ENCODE measurements around the gene KDM4D. TPM values are rescaled to one million over a fixed set of nuclear protein-coding genes. Genes with fewer than 3 reads are reported as not detected.

The KDM4D gene
- total RNA-seq, 2 donors from 2014 or later = 1.3 to 2.0 TPM

DNA sequence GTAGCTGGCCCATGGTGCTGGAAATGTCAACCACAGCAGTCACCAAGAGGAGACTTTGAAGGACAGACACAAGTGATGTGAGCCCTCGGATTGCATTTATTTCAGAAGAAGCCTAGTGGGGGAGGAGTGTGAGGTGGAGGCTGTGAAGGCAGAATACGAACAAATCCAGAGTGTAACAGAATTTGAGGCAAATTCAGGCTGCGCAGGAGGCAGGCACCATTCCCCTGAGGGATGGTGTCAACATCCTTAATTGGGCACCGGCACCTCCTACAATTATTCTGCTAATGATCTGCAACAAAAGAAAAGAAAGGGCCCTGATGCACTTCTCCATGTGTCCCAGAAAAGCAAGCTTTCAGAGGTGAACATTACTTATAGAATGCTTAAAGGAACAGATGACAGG lies 32.4 kb upstream of the KDM4D start:
- H3K9me3 Mint-ChIP-seq = no peaks in the 10 kb centered on the region

DNA sequence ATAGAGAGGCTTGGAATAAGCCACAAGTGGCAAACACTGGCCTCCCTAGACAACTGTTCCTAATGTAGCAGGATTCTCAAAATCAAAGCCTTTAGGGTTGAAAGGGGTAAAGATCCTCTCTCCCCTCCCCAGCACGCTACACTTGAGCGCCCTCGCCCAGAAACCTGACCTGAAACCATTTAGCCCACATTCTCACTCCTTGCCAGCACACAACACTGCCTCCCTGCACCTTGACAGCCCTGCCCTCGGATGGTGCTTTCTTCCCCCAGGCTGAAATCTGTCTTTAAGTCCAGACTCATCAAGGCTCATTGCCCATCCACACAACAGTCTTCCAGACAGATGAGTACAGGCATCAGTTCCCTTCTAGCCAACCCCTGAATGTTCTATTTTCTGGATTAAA lies 26.7 kb upstream of the KDM4D start:
- DNase-seq (ENCODE audit: low spot score in 2 of 2) (no peak), ATAC-seq (no peak)
- H3K36me3 Mint-ChIP-seq = no peaks in the 10 kb centered on the region
- no peaks in the 10 kb centered on the region for H3K9me3 Mint-ChIP-seq
- no peak overlapping the region for H3K27ac Mint-ChIP-seq

More for the DNA sequence above, 32.4 kb upstream of the KDM4D start:
- no peaks in the 10 kb centered on the region for H3K36me3 Mint-ChIP-seq
- no peak for DNase-seq (ENCODE audit: low spot score in 2 of 2)
- no peak for ATAC-seq
- H3K27ac Mint-ChIP-seq = no peak overlapping the region

DNA sequence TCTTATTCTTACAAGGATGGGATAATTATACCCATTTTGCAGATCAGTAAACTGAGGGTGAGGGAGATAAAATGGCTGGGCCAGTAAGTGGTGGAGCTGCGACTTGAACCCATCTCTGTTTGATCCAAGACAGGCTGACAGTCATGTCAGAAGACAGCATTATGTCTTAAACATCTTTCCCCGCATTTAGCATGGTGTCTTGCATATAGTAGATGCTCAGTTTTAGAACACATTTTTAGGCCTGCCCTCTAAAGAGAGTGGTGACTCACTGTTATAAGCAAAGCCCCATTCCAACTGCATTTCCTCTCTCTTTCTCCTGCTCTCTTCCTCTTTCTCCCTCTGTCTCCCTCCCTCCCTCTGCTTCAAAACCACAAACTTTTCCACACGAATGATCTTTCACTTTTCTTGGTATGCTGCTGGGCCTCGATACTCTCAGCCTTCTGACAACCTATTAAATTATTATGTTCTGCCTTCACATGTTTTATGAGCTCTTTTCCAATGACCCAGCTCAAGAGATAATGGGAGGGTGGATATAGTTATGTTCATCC lies 25.4 kb upstream of the KDM4D start:
- Mint-ChIP-seq H3K27ac (peak overlapping the region in 1 of 2 donors; percentile 21), H3K9me3 (no peaks in the 10 kb centered on the region), H3K36me3 (no peaks in the 10 kb centered on the region)
- no peak for DNase-seq (ENCODE audit: low spot score in 2 of 2)
- ATAC-seq = no peak

DNA sequence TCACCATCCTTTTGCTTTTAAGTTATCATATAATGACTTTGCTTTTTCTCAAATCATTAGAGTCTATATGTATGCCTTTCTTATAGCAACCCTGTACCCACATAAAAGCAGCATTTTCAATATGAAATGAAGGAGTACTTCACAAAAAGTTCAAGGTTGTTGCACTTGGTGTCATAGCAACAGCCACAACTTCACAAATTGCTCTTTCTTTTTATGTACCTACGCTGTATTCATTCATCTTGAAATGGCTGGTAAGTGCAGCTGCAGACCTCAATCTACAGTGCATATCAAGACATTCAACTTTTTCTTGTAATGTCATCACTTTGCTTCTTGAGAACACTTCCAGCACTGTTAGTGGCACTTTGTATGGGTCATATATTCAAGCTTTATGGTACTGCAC lies 18.8 kb upstream of the KDM4D start:
- Mint-ChIP-seq H3K36me3 (no peaks in the 10 kb centered on the region), H3K9me3 (no peaks in the 10 kb centered on the region), H3K27ac (peak overlapping the region in 1 of 2 donors; percentile 30)
- peak; percentile 31 to 91 for ATAC-seq
- DNase-seq (ENCODE audit: low spot score in 2 of 2) = no peak

DNA sequence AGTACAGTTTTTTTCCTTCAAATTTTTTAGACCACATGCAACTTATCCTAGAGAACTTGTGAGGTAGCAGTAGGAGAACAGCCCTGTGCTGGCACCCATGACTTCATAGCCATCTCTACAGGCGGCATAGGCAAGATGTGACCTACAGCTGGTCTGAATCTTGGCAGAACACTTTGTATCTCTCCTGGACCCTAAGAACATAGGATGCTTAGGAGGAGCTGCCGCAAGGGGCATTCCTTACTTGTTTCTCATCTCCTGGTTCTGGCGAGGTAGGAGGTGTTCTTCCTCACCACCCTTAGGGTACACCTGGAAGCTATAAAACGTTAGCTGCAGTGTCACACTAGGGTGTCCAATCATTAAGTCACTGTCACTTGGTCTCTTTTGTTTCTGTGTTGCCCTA lies 16.5 kb upstream of the KDM4D start:
- no peak for DNase-seq (ENCODE audit: low spot score in 2 of 2)
- no peak for ATAC-seq
- H3K36me3 Mint-ChIP-seq = no peaks in the 10 kb centered on the region
- H3K27ac Mint-ChIP-seq = no peak overlapping the region
- no peaks in the 10 kb centered on the region for H3K9me3 Mint-ChIP-seq

DNA sequence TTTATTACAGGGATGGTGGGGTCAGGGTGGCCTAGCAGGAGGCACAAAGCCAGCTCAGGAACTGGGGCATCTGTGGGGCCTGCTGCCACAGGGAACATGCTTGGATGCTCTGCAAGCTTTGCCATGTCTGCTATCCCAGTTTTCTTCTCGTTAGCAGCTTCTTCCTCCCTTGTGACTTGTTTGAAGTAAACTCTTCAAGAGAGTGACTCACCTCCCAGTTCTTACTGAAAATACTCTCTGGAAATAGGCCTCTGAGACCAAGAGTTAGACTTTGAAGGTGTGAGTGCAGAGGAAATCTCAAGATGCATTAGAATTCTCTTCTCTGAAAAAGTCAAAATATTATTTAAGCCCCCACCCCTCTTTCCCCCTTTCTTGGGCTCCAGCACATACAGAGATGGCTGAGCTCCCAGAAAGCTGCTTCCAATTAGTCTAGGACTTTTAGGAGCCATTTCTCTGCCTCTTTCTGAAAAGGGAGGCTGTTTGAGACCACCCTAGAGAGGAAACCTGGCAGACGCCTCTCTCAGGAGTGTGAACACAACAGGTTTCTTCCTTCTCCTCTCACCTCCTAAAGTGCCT lies 15.3 kb upstream of the KDM4D start:
- Mint-ChIP-seq H3K9me3 (no peaks in the 10 kb centered on the region), H3K36me3 (peaks cover 0 to 4% of the 10 kb centered on the region in 2 donors), H3K27ac (peak overlapping the region; percentile 24 to 46)
- no peak for DNase-seq (ENCODE audit: low spot score in 2 of 2)
- ATAC-seq = no peak

DNA sequence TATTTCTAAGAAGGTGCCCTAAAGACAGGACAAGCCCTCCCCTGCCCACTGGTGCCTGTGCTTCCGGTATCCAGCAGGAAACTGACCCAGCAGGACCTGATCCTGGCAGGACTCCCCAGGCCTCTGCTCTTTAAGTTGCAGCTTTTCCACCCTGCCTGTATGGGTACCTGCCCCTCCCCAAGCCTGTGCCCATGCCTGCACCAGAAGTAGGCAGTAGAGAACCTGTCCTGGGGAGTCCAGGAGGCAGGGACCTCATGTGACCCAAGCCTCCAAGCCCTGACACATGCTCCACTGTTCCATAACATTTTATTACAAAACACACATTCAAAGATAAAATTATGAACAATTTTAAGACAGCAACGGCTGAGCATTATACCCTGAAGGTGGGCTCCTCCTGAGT lies 14.3 kb upstream of the KDM4D start:
- H3K36me3 Mint-ChIP-seq = peaks cover 0 to 7% of the 10 kb centered on the region in 2 donors
- DNase-seq (ENCODE audit: low spot score in 2 of 2) (no peak), ATAC-seq (no peak)
- no peak overlapping the region for H3K27ac Mint-ChIP-seq
- no peaks in the 10 kb centered on the region for H3K9me3 Mint-ChIP-seq

DNA sequence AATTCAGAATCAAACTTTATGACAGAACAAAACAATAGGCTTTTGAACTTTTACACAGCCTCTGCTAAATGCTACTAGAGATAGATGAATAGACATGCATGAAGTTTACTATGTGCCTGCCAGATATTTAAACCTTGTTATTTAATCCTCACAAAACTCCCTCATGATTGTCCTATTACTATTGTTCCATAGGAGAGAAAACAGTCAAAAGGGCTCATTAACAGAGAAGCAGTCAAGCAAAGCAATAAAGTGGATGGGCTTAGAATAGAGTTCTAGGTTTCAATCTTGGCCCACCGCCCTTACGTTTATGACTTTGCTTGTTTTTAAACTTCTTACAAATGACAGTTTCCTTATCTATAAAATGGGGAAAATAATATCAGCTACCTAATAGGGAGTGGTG lies 13.0 kb upstream of the KDM4D start:
- Mint-ChIP-seq H3K9me3 (no peaks in the 10 kb centered on the region), H3K36me3 (peaks cover 4 to 7% of the 10 kb centered on the region in 2 donors), H3K27ac (no peak overlapping the region)
- no peak for ATAC-seq
- no peak for DNase-seq (ENCODE audit: low spot score in 2 of 2)

DNA sequence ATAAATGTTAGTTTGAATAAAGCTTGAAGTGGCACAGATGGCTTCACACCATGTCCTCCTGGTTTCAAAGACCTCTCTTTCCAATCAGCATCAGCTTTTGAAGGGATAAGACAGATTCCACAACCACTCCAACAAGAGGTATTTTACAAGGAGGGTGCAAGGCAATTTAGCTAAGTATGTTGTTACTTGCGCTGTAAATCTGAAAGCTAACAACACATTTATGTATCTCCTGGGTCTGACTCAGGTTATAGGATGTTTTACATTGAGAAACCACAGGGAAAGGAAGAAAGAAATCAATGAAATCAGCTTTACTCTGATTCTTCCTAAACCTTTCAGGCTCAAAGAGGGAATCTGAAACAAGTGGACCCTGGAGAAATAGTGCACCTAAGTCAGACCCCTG lies 12.3 kb upstream of the KDM4D start:
- ATAC-seq (no peak), DNase-seq (ENCODE audit: low spot score in 2 of 2) (no peak)
- H3K9me3 Mint-ChIP-seq = no peaks in the 10 kb centered on the region
- H3K27ac Mint-ChIP-seq = no peak overlapping the region
- peaks cover 7% of the 10 kb centered on the region in 2 donors for H3K36me3 Mint-ChIP-seq

DNA sequence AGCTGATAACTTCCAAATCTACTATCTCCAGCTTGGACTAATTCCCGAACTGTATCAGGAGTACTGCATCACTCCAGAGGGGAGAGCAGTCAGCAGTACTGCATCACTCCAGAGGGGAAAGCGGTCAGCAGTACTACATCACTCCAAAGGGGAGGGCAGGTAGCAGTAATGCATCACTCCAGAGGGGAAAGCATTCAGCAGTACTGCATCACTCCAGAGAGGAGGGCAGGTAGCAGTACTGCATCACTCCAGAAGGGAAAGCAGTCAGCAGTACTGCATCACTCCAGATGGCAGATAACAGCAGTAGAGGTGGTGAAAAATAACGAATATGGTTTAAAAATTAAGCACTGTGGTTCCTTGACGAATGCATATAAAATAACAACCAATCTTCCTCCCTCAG lies 8.6 kb upstream of the KDM4D start:
- Mint-ChIP-seq H3K9me3 (no peaks in the 10 kb centered on the region), H3K36me3 (peaks cover 20 to 26% of the 10 kb centered on the region in 2 donors), H3K27ac (no peak overlapping the region)
- DNase-seq (ENCODE audit: low spot score in 2 of 2) = no peak
- peak; percentile 26 to 41 for ATAC-seq

DNA sequence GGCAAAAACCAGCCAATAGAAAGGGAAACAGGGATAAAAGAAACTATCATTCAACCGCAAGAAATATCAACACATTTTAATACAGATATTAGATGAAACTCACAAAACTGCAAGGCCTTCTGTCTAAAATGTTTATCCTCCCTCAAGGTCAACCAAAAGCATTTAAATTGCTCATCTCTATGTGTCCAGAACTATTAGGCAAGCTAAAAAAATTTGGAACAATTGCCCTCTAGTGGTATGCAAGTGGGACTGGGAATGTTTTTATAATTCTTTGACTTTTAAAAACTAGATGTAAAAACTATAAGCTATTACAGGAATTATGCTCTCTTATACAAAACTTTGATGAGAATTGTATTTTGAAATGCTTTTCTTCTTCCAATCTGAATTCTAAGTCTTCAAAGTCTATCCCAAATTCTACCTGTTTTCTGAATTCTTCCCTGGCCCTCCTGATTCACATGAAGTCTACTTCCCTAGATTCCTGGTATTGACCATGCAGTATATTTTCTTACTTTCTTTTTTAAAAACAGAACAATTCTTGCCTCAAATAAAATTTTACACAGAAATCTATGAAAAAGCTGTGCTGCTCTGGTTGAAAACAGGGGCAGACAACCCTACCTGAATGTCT lies 5.1 kb upstream of the KDM4D start:
- no peak for DNase-seq (ENCODE audit: low spot score in 2 of 2)
- peak overlapping the region in 1 of 2 donors; percentile 5 for H3K27ac Mint-ChIP-seq
- peaks cover 33 to 38% of the 10 kb centered on the region in 2 donors for H3K36me3 Mint-ChIP-seq
- no peak for ATAC-seq
- no peaks in the 10 kb centered on the region for H3K9me3 Mint-ChIP-seq

DNA sequence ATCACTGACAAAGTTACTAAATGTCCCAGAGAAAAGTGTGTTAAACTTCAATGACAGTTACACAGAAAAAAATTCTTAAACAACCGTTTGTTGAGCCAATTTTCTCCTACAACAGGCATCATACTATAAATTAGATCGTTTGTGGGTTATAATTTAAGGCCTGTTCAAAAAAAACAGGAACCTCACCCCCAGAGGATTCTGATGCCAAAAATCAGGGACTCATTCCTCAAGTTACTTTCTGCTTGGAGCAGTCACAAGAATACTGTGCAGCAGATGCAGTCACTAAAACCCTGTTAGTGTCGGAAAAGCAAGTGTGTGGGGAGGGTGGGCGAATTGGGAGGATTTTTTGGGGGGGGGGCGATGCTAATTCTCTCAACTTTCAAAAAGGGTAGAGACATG lies 810 bp upstream of the KDM4D start:
- Mint-ChIP-seq H3K27ac (peak overlapping the region; percentile 86 to 90), H3K36me3 (peaks cover 39 to 47% of the 10 kb centered on the region in 2 donors), H3K9me3 (peaks cover 0 to 6% of the 10 kb centered on the region in 2 donors)
- DNase-seq (ENCODE audit: low spot score in 2 of 2) = no peak
- no peak for ATAC-seq

DNA sequence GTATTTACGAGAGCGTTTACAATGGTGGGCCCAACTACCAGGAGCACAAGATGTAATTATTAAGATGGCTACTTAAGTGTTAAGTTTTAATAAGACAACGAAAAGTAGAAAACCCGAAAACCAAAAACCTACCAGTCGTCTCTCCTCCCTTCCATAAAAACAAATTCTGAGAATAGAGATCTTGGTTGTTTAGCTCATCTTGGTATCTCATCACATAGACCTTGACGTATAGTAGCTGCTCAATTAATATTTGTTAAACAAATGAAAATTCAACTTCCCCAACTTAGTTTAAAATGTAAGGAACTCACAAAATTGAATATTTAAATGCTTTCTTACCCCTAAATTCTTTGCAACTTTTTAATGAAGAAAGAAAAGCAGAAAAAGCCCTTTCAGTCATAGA lies 669 bp downstream of the KDM4D start:
- H3K27ac Mint-ChIP-seq = peak overlapping the region; percentile 90 to 99
- peaks cover 0 to 6% of the 10 kb centered on the region in 2 donors for H3K9me3 Mint-ChIP-seq
- H3K36me3 Mint-ChIP-seq = peaks cover 30 to 38% of the 10 kb centered on the region in 2 donors
- ATAC-seq = no peak
- no peak for DNase-seq (ENCODE audit: low spot score in 2 of 2)

DNA sequence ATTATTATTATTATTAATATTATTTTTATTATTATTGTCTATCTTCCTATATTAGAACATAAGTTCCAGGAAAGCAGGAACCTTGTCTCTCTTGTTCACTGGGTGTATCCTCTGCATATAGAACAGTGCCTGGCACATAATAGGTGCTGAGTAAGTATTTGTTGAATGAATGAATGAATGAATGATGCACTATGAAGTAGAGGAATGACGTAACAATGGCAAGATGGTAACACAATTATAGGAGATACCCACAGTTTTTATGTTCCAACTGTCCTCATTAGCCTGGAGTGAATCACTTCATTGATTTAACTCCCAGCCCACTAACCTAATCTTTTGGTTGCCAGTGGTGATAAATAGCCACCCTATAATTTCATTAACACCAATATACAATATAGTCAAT lies 2.1 kb downstream of the KDM4D start:
- H3K36me3 Mint-ChIP-seq = peaks cover 23 to 30% of the 10 kb centered on the region in 2 donors
- no peak overlapping the region for H3K27ac Mint-ChIP-seq
- peaks cover 0 to 6% of the 10 kb centered on the region in 2 donors for H3K9me3 Mint-ChIP-seq
- ATAC-seq = no peak
- DNase-seq (ENCODE audit: low spot score in 2 of 2) = no peak

DNA sequence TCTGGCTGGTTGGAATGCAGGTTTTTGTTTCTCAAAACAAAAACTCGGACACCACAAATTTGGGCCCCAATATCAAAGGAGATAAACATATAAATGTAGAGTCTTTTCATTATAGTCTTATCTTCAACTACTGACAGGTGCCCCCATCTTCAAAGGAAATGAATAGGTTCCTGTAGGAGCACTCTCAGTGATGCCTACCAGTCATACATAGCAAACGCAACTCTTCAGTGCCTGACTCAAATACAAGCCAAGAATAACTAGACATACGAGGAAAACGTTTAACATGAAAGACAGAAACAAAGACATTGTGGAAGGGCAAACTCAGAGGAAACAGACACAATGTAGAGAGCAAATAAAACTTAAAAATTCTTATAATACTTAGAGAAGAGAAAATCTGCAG lies 13.9 kb downstream of the KDM4D start:
- no peak for DNase-seq (ENCODE audit: low spot score in 2 of 2)
- Mint-ChIP-seq H3K27ac (no peak overlapping the region), H3K36me3 (no peaks in the 10 kb centered on the region), H3K9me3 (no peaks in the 10 kb centered on the region)
- peak in 1 of 2 donors; percentile 55 for ATAC-seq

DNA sequence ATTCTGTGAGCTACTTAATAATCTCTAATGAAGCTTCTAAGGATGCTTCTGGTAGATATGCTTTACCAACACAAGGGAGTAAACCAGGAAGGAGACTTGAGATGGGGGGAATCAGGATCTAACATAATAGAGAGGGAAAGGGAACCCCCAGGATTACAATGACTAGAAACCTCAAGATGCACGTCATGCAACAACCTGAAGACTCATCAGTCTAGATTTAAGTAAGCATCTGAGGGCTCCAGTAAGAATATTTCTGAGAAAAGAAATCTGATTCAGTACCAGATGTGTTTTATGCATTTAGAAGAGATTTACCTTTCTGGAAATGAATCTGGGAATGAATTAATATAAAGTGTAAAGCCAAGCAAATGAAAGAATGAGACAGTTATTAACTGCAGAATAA lies 15.2 kb downstream of the KDM4D start:
- Mint-ChIP-seq H3K36me3 (no peaks in the 10 kb centered on the region), H3K9me3 (no peaks in the 10 kb centered on the region), H3K27ac (no peak overlapping the region)
- no peak for DNase-seq (ENCODE audit: low spot score in 2 of 2)
- peak in 1 of 2 donors; percentile 81 for ATAC-seq

DNA sequence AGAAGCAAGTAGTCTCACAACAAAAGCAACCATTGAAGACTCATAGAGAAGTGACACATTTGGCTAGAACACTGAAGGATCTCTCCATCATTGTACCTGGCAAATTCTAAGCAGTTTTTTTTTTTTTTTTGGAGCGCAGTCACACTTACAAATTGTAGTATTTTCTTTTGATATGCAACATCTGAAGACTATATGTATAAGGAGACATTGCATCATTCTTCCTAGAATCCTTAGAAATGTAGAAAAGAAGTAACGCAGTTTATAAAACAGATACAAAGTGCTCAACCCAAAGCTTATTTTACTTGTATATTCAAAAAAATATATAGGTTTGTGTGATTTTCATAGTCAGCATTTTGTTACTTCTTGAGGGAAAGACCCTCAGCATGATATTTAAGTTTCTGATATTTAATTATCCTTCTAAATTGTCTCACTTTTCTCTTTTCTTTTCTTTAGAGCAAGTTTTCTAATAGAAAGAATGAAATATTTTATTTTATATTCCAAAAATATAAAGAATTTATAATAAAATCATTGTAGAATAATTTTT lies 20.0 kb downstream of the KDM4D start:
- H3K27ac Mint-ChIP-seq = no peak overlapping the region
- DNase-seq (ENCODE audit: low spot score in 2 of 2) (no peak), ATAC-seq (no peak)
- no peaks in the 10 kb centered on the region for H3K36me3 Mint-ChIP-seq
- H3K9me3 Mint-ChIP-seq = no peaks in the 10 kb centered on the region

DNA sequence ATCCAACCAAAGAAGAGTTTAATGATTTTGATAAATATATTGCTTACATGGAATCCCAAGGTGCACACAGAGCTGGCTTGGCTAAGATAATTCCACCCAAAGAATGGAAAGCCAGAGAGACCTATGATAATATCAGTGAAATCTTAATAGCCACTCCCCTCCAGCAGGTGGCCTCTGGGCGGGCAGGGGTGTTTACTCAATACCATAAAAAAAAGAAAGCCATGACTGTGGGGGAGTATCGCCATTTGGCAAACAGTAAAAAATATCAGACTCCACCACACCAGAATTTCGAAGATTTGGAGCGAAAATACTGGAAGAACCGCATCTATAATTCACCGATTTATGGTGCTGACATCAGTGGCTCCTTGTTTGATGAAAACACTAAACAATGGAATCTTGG lies 23.9 kb downstream of the KDM4D start:
- ATAC-seq = no peak

More for the DNA sequence above, 23.9 kb downstream of the KDM4D start:
- Mint-ChIP-seq H3K36me3 (no peaks in the 10 kb centered on the region), H3K27ac (no peak overlapping the region), H3K9me3 (no peaks in the 10 kb centered on the region)
- DNase-seq (ENCODE audit: low spot score in 2 of 2) = no peak
